K562 (cell line): Measurements from ENCODE around the gene SLC43A2. TPM values are rescaled to one million over a fixed set of nuclear protein-coding genes. Genes with fewer than 3 reads are reported as not detected.

Experiments used
- POU5F1 ChIP-seq: fragments of 150-350 bp; IDR thresholded peaks from 2 replicates; pipeline ENCODE4 v1.6.1; 2014; ENCODE audit warnings: borderline replicate concordance, low read length, low read depth, mild to moderate bottlenecking; ENCODE audit not compliant: partially characterized antibody
- PRPF4 ChIP-seq: fragments of 200-400 bp; formaldehyde crosslinking; IDR thresholded peaks from one replicate; pipeline ENCODE4 v1.6.1; 2017; ENCODE audit warnings: low read length, low read depth, mild to moderate bottlenecking; ENCODE audit not compliant: insufficient read depth, poor library complexity, severe bottlenecking
- TCF7L2 ChIP-seq: fragments of 150-350 bp; IDR thresholded peaks from 2 replicates; pipeline ENCODE4 v1.6.1; 2016; ENCODE audit warnings: low read depth, mild to moderate bottlenecking, low read length, moderate library complexity
- THAP12 ChIP-seq: fragments of 250-450 bp; sonication (Bioruptor Pico); IDR thresholded peaks from 2 replicates; pipeline ENCODE4 v1.9.0; 2021; ENCODE audit warnings: mild to moderate bottlenecking, inconsistent platforms
- USF1 ChIP-seq: sonication (generic); formaldehyde crosslinking; IDR thresholded peaks from 2 replicates; pipeline ENCODE4 v1.9.0; 2022; ENCODE audit warnings: mild to moderate bottlenecking, missing genetic modification reagents
- ZMIZ1 ChIP-seq, 2 experiments: fragments of 150-350 bp in 1 of 2; IDR thresholded peaks; 2 replicates each; pipeline ENCODE4 v1.6.1; 2012 to 2016; ENCODE audit warnings: low read depth in 2 of 2, low read length in 2 of 2, mild to moderate bottlenecking in 1 of 2, moderate library complexity in 1 of 2
- ZNF311 ChIP-seq: fragments of 250-450 bp; sonication (Bioruptor Pico); IDR thresholded peaks from 2 replicates; pipeline ENCODE4 v1.4.0; 2020; ENCODE audit warnings: mild to moderate bottlenecking, moderate library complexity
- ZNF316 ChIP-seq: fragments of 450-650 bp; IDR thresholded peaks from 2 replicates; pipeline ENCODE4 v1.6.1; 2016
- ZNF655 ChIP-seq: fragments of 250-450 bp; sonication (Bioruptor Pico); IDR thresholded peaks from 2 replicates; pipeline ENCODE4 v1.5.0; 2021
- polyA plus RNA-seq, 8 experiments: library from polyadenylated mRNA; depleted of rRNA in 4 of 8; stranded (reverse) in 5 of 8; unstranded in 3 of 8; fragments of >200 nt; fragmentation: Nextera tagmentation in 2 of 8; fragmentation: Illumina TruSeq in 1 of 8; extraction: Ambion mirVana in 2 of 8; extraction: Trizol in 1 of 8; gene quantifications; 2 replicates each; pipeline versions ENCODE4 v1.2.1 to v1.2.3, GENCODE V29; 2011 to 2014; ENCODE audit warnings: inconsistent platforms in 1 of 8, missing spikeins in 1 of 8
- total RNA-seq, 7 experiments: library from RNA; depleted of rRNA in 6 of 7; stranded (reverse); fragments of >200 nt in 6 of 7; fragmentation: Illumina TruSeq in 2 of 7; extraction: Trizol in 2 of 7; gene quantifications; 2 replicates each; pipeline versions ENCODE4 v1.2.1 to v1.2.3, GENCODE V29; 2011 to 2021; ENCODE audit warnings: low replicate concordance in 1 of 7

SLC43A2 gene
- total and polyA plus RNA-seq, 9 of the 15 experiments (the other 6 are each of a cell fraction or from before 2014, with no cell fraction given) = 0.03 to 10.2 (median 3.6) TPM

GRCh38 chr17:1648963-1649843, 20.6 kb upstream of the SLC43A2 start (continued):
- TF ChIP-seq ZMIZ1 (IDR thresholded peaks at IDR 0.05; ENCODE audit: low read depth in 2 of 2, low read length in 2 of 2) = no peak
- TF ChIP-seq THAP12 = peak; percentile 65; the same call in 1 of the 2 replicates
- no peak for TF ChIP-seq ZNF311 (CRISPR knock-in tag)
- no peak for TF ChIP-seq PRPF4
- no peak for TF ChIP-seq ZNF655
- TF ChIP-seq TCF7L2 = no peak
- TF ChIP-seq POU5F1 = no peak
- no peak for TF ChIP-seq USF1 (CRISPR knock-in tag)
- TF ChIP-seq ZNF316 = no peak
